Occipital lobe (tissue), 2 donors: Measurements from ENCODE around the gene CDH23. TPM values are rescaled to one million over a fixed set of nuclear protein-coding genes. Genes with fewer than 3 reads are reported as not detected.
"Not testable (repeated sequence)": the region's sequence is repeated elsewhere in the genome, so short reads cannot be mapped to it uniquely, and the experiment has no call there.

Experiments
- DNase-seq: peaks from one replicate; lab custom pipeline; 2025; lab: John Stamatoyannopoulos, UW
- total RNA-seq: library from RNA; depleted of rRNA; stranded (reverse); fragments of >200 nt; gene quantifications from one replicate; pipeline ENCODE4 v1.2.3, GENCODE V29; 2014

The CDH23 gene
- 1.2 TPM for total RNA-seq

- DNase-seq = no peak
Observed at GRCh38 chr10:71396711-71397295, at the start of gene CDH23. Gene CDH23, plus strand, starts transcription at chr10:71396920. Its CDS starts 42,912 bp downstream, at chr10:71439832.

- DNase-seq = no peak
Observed at GRCh38 chr10:71347587-71348395, 48.9 kb upstream of the CDH23 start.

DNA sequence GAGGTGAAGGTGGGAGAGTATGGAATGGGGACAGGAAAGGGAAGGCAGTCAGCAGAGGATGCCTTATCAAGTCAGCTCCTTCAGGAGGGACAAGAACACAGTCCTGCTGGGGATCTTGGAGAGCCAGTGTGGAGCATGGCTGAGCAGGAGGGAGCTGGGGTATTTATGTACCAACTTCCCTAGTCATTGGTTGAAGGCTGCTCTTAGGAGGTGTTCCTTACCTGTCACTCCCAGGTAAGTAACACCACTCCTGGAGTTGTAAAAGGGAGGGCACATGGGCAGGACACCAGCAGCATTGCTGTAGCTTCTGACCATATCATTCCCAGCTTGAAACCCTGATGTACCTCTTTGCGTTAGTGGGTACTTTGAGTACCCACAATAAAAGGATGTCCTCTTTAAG, 47.9 kb upstream of the CDH23 start:
- DNase-seq = no peak

- no peak for DNase-seq
Observed at GRCh38 chr10:71349406-71349805, 47.3 kb upstream of the CDH23 start.

- no peak for DNase-seq
Observed at GRCh38 chr10:71351087-71351486, 45.6 kb upstream of the CDH23 start.

DNA sequence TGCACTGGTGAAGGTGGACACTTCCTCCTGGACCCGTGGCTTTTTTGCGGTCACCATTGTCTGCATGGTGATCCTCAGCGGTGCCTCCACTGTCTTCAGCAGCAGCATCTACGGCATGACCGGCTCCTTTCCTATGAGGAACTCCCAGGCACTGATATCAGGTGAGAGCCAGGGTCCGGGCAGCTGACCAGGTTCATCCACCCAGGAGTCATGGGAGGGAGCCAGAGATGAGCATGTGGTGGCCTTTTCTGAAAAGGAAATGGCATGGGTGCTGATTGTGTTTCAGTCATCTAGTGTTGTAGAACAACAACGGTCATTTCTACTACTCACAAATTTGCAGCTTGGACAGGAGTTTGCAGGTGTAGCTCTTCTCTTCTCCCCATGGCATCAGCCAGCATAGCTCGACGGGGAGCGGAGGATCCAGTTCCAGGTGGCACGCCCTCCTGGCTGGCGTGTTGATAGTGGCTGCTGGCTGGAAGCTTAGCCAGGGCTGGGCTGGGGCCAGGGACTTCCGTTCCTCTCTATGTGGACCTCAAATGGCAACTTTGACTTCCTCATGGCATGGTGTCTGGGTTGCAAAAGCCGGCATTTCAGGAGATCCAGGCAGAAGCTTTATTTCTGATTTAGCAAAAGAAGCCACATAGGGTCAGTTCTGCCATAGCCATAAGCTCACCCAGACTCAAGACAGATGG, 44.9 kb upstream of the CDH23 start:
- DNase-seq = no peak

- DNase-seq = no peak
Observed at GRCh38 chr10:71353639-71354038, 43.1 kb upstream of the CDH23 start.

GRCh38 chr10:71354776-71355175, 41.9 kb upstream of the CDH23 start:
- DNase-seq = no peak

DNA sequence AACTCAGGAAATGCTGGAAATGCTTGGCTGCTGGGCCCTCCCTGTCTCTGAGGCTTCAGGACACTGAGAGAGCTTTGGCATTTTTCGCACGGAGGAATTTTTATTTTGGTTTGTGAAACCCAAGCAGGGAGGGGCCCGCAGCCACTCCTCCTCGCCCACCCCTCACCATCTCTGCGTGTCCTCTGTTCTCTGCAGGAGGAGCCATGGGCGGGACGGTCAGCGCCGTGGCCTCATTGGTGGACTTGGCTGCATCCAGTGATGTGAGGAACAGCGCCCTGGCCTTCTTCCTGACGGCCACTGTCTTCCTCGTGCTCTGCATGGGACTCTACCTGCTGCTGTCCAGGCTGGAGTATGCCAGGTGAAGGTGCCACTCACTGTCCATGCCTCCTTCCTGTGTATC, 40.8 kb upstream of the CDH23 start:
- no peak for DNase-seq

- no peak for DNase-seq
Observed at GRCh38 chr10:71357792-71358265, 38.9 kb upstream of the CDH23 start.

- no peak for DNase-seq
Observed at GRCh38 chr10:71358277-71358676, 38.4 kb upstream of the CDH23 start.

- not testable (repeated sequence) for DNase-seq
Observed at GRCh38 chr10:71358906-71359305, 37.8 kb upstream of the CDH23 start.

DNA sequence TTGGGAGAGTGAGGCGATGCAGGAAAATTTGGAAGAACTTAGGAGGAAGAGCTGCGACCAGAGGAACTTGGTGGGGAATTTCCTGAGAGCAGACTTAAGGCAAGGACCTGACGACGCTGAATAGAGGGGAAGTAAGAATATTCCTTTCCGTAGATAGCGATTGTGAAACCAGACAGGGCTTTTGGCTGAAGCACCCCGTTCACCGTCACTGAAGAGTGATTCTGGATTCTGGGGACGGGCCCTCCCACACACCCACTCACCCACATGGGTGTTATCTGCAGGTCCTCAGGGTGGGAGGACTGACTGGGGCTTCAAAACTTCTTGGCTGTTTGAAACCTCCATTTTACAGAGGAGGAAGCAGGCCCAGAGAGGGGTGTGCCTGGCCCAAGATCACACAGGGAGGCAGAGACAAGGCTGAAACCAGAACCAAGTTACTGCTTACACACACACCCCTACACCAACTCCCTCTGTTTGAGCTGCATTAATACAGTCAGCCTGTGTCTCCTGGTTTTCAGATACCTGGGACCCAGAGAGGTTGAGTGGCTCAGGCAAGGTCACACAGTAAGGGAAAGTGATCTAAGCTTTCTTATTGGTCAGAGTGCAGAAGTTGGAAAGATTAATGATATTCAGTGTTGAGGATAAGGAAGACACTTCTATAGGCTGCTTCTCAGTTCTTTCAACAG, 37.2 kb upstream of the CDH23 start:
- DNase-seq = no peak

GRCh38 chr10:71360735-71361134, 36.0 kb upstream of the CDH23 start:
- no peak for DNase-seq

- no peak for DNase-seq
Observed at GRCh38 chr10:71361581-71361980, 35.1 kb upstream of the CDH23 start.

DNA sequence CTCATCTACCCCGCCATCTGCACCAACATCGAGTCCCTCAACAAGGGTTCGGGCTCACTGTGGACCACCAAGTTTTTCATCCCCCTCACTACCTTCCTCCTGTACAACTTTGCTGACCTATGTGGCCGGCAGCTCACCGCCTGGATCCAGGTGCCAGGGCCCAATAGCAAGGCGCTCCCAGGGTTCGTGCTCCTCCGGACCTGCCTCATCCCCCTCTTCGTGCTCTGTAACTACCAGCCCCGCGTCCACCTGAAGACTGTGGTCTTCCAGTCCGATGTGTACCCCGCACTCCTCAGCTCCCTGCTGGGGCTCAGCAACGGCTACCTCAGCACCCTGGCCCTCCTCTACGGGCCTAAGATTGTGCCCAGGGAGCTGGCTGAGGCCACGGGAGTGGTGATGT, 34.6 kb upstream of the CDH23 start:
- DNase-seq = no peak

GRCh38 chr10:71363936-71364335, 32.8 kb upstream of the CDH23 start:
- no peak for DNase-seq

- DNase-seq = no peak
Observed at GRCh38 chr10:71365366-71365765, 31.4 kb upstream of the CDH23 start.

DNA sequence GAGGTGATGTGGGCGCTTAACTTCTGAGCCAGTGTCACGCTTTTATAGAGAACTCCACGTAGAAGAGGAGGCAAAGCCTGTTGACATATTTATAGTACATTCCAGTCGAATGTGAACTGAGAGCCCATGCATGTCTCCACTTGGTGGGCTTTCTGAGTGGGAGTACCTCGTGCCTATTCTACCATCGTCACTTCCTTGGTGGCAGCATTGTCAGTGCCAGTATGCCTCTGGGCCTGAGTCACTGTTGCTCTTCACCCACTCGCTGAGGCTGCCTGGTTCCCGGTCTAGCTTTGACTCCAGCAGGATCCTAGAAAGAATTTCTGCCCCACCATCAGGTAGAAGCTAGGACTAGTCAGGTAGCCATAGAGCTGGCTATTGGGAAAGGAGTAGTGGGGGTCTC, 30.0 kb upstream of the CDH23 start:
- DNase-seq = no peak

- DNase-seq = no peak
Observed at GRCh38 chr10:71367271-71367670, 29.4 kb upstream of the CDH23 start.

DNA sequence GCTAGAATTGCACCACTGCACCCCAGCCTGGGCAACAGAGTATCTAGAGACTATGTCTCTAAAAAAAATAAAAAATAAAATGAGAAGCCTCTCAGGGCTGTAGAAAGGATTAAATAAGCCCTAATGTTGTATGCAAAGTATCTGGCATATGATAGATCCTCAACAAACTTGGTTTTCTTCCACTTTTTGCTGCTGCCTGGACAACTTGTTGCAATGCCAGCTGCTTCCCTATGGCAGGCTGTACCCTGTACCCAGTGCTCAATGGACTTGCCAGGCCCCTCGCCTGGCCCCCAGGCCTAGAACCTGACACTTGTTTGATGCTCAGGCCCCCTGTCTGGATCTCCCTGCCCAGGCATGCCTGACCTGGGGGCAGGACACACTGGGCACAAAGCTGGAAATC, 28.5 kb upstream of the CDH23 start:
- DNase-seq = no peak

DNA sequence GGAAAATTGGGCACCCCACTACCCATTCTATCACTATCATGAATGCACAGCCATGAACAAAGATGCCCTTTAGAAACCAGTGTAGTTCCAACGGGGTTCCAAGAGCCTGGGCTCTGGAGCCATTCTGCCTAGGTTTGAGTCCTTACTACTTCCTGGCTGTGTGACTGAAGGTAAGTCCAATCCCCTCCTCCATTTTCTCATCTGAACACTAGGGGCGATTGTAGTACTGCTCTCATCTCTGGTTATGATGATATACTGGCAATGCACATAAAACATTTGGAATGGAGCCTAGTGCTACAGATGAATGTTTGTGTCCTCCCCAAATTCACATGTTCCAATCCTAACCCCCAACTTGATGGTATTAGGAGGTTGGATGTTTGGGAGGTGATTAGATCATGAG, 28.1 kb upstream of the CDH23 start:
- no peak for DNase-seq
